Lower leg skin (tissue), 3 donors: ENCODE measurements around the gene AQP9.

Experiments used
- POLR2A ChIP-seq, 2 donors: fragments of 450-650 bp; IDR thresholded peaks; one replicate each; pipeline ENCODE4 v1.6.1; 2016 to 2017; ENCODE audit warnings: antibody characterized with exemption in 2 of 2, mild to moderate bottlenecking in 1 of 2, moderate library complexity in 1 of 2
- TF ChIP-seq, protein P1 (sequence below), 3 donors: fragments of 450-650 bp; IDR thresholded peaks; one replicate each; pipeline ENCODE4 v1.5.1; 2016; ENCODE audit warnings: antibody characterized with exemption in 3 of 3, mild to moderate bottlenecking in 3 of 3, moderate library complexity in 2 of 3

GRCh38 chr15:58115692-58116091, 22.5 kb upstream of the AQP9 start:
- TF ChIP-seq, protein P1, sequence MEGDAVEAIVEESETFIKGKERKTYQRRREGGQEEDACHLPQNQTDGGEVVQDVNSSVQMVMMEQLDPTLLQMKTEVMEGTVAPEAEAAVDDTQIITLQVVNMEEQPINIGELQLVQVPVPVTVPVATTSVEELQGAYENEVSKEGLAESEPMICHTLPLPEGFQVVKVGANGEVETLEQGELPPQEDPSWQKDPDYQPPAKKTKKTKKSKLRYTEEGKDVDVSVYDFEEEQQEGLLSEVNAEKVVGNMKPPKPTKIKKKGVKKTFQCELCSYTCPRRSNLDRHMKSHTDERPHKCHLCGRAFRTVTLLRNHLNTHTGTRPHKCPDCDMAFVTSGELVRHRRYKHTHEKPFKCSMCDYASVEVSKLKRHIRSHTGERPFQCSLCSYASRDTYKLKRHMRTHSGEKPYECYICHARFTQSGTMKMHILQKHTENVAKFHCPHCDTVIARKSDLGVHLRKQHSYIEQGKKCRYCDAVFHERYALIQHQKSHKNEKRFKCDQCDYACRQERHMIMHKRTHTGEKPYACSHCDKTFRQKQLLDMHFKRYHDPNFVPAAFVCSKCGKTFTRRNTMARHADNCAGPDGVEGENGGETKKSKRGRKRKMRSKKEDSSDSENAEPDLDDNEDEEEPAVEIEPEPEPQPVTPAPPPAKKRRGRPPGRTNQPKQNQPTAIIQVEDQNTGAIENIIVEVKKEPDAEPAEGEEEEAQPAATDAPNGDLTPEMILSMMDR (IDR thresholded peaks at IDR 0.05): no peak
- no peak for TF ChIP-seq POLR2A (IDR thresholded peaks at IDR 0.05)
